ENCODE data around the gene ZNF232.

DNA sequence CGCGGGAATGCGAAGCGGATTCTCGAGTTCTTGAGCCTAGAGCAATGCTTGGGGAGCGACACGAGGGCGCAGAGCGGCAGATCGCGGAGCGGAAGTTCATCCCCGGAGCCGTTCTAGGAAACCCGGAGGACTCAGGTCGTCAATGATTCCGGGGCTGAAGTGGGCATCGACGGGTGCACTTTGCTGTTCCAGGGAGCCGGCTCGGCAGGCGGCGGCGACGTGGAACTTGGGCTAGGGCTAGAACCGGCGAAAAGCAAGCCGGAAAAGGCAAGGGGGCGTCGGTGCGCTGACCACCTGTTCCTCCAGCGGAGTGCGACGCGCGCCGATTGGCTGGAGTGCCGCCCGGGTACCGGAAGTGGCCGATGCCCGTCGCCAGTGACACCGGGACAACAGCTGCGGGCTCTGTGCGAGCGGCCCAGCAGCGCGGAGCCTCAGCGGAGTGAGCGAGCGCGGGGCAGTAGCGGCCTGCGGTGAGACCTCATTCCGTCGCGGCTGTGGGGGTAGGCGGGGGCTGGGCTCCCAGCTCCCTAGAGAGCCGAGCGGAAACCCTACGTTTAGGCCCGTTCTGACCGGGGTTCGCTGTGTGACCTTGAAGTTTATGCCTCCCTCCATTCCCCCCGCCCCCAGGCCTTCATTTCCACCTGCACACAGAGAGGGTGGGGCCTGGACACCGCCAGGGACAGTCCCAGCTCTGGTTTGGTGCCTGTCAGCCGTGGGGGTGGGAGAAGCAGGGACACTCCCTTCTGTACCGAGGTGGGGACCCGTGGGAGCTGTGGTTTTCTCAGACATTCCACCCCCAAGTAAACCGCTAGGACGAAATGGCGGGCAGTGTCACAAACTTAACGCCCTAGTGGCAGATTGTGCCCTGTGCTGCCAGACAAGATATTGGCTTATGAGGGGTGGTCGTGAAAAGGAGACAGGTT lies 33.3 kb downstream of the ZNF232 start, which contains the start of gene ZFP3:
- no peak for TF ChIP-seq YY1 (IDR thresholded peaks at IDR 0.05; ENCODE audit: low read depth)
- TF ChIP-seq EP300 (IDR thresholded peaks at IDR 0.05; ENCODE audit: borderline replicate concordance in 1 of 2, low read depth in 1 of 2, low read length in 1 of 2) = no peak
- TF ChIP-seq CTCF (IDR thresholded peaks at IDR 0.05) = no peak; the same call in 1 of the 2 replicates
- TF ChIP-seq REST (IDR thresholded peaks at IDR 0.05; ENCODE audit: low read depth, low read length) = no peak
- no peak; the same call in 1 of the 2 replicates for TF ChIP-seq GATA2 (CRISPR knock-in tag; IDR thresholded peaks at IDR 0.05)
- no peak for TF ChIP-seq SMC3 (IDR thresholded peaks at IDR 0.05; ENCODE audit: low read depth, low read length)
- TF ChIP-seq, protein P1, sequence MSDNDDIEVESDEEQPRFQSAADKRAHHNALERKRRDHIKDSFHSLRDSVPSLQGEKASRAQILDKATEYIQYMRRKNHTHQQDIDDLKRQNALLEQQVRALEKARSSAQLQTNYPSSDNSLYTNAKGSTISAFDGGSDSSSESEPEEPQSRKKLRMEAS (IDR thresholded peaks at IDR 0.05; ENCODE audit: low read depth) = peak; percentile 95
- no peak for TF ChIP-seq NRF1 (IDR thresholded peaks at IDR 0.05; ENCODE audit: low read depth, low read length)
- no peak for TF ChIP-seq POLR2AphosphoS5 (IDR thresholded peaks at IDR 0.05; ENCODE audit: low read depth, low read length)
